Measurements from ENCODE around the gene OR5C1.
"Not testable (repeated sequence)": the region's sequence is repeated elsewhere in the genome, so short reads cannot be mapped to it uniquely, and the experiment has no call there.

Gene OR5C1

GRCh38 chr9:122797316-122798063 lies 8.8 kb downstream of the OR5C1 start:
- DNase-seq (ENCODE audit: low spot score) = no peak
- TF ChIP-seq CTCF (IDR thresholded peaks at IDR 0.05; ENCODE audit: extremely low read depth, missing control alignments) = no peak

- DNase-seq (ENCODE audit: low spot score) = no peak
- no peak for TF ChIP-seq CTCF (IDR thresholded peaks at IDR 0.05; ENCODE audit: extremely low read depth, missing control alignments)
These were observed 11.6 kb downstream of the OR5C1 start, which contains the start of gene OR1K1 for GRCh38 chr9:122800066-122801060. TSS of gene OR1K1 (plus strand) at chr9:122800123. CDS start at chr9:122800123, 0 bp downstream.

GRCh38 chr9:122806661-122807060 lies 17.9 kb downstream of the OR5C1 start:
- no peak for TF ChIP-seq CTCF (IDR thresholded peaks at IDR 0.05; ENCODE audit: extremely low read depth, missing control alignments)
- DNase-seq (ENCODE audit: low spot score) = no peak

GRCh38 chr9:122807271-122807900 lies 18.7 kb downstream of the OR5C1 start:
- no peak for DNase-seq (ENCODE audit: low spot score)
- no peak for TF ChIP-seq CTCF (IDR thresholded peaks at IDR 0.05; ENCODE audit: extremely low read depth, missing control alignments)

GRCh38 chr9:122808141-122808540 lies 19.4 kb downstream of the OR5C1 start:
- TF ChIP-seq CTCF (IDR thresholded peaks at IDR 0.05; ENCODE audit: extremely low read depth, missing control alignments) = no peak
- DNase-seq (ENCODE audit: low spot score) = no peak

GRCh38 chr9:122809261-122809660 lies 20.5 kb downstream of the OR5C1 start:
- DNase-seq (ENCODE audit: low spot score) = not testable (repeated sequence)

GRCh38 chr9:122810306-122810946 lies 21.7 kb downstream of the OR5C1 start:
- peak; percentile 72 for TF ChIP-seq CTCF (IDR thresholded peaks at IDR 0.05; ENCODE audit: extremely low read depth, missing control alignments)
- DNase-seq (ENCODE audit: low spot score) = peak; percentile 78

Data from GM20000 (cell line).